ENCODE measurements around the gene CCDC188.

The CCDC188 gene

GRCh38 chr22:20135806-20136602 is 14.9 kb downstream of the CCDC188 start:
- H3K9me3 ChIP-seq (ENCODE audit: control insufficient read depth in 2 of 2, low read length in 2 of 2): no peaks in the 10 kb centered on the region
- peaks cover 12 to 19% of the 10 kb centered on the region in 2 donors for H3K4me1 ChIP-seq (ENCODE audit: control insufficient read depth in 2 of 2, insufficient read depth in 2 of 2, low read length in 2 of 2)
- H3K9ac ChIP-seq (ENCODE audit: low read depth in 1 of 2, low read length in 2 of 2): no peak overlapping the region
- no peaks in the 10 kb centered on the region for H3K27me3 ChIP-seq (ENCODE audit: control insufficient read depth in 2 of 2, insufficient read depth in 2 of 2, low read length in 2 of 2)
- no peak overlapping the region for H3K4me3 ChIP-seq (ENCODE audit: low read length in 2 of 2)
- peaks cover 0 to 7% of the 10 kb centered on the region in 2 donors for H3K36me3 ChIP-seq (ENCODE audit: control insufficient read depth in 2 of 2, insufficient read depth in 2 of 2, low read length in 2 of 2)
- no peak overlapping the region for H3K27ac ChIP-seq (ENCODE audit: low read depth in 2 of 2, low read length in 2 of 2)

DNA sequence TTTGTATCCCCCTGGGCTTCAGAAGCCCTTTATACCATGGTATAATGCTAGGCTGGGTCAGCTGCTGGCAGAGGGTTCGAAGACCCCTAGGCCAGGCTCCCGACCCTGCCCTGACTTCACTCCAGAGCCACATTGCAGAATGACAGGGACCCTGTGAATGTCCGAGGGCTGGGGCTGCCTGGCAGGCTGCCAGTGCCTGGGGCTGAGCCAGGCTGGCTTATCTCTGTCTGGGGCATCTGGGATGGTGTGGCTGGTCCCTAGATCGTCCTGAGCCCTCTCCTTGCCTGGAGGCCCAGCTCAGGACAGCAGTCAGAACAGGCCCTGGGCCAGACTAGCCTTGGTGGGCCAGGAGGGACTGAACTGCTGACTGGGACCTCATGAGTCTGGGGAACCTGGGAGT is 15.6 kb downstream of the CCDC188 start:
- Histone ChIP-seq H3K9me3 (ENCODE audit: control insufficient read depth in 2 of 2, low read length in 2 of 2) (no peaks in the 10 kb centered on the region), H3K27me3 (ENCODE audit: control insufficient read depth in 2 of 2, insufficient read depth in 2 of 2, low read length in 2 of 2) (no peaks in the 10 kb centered on the region), H3K36me3 (ENCODE audit: control insufficient read depth in 2 of 2, insufficient read depth in 2 of 2, low read length in 2 of 2) (peaks cover 0 to 7% of the 10 kb centered on the region in 2 donors), H3K9ac (ENCODE audit: low read depth in 1 of 2, low read length in 2 of 2) (no peak overlapping the region), H3K27ac (ENCODE audit: low read depth in 2 of 2, low read length in 2 of 2) (no peak overlapping the region), H3K4me3 (ENCODE audit: low read length in 2 of 2) (no peak overlapping the region), H3K4me1 (ENCODE audit: control insufficient read depth in 2 of 2, insufficient read depth in 2 of 2, low read length in 2 of 2) (peaks cover 16 to 19% of the 10 kb centered on the region in 2 donors)

DNA sequence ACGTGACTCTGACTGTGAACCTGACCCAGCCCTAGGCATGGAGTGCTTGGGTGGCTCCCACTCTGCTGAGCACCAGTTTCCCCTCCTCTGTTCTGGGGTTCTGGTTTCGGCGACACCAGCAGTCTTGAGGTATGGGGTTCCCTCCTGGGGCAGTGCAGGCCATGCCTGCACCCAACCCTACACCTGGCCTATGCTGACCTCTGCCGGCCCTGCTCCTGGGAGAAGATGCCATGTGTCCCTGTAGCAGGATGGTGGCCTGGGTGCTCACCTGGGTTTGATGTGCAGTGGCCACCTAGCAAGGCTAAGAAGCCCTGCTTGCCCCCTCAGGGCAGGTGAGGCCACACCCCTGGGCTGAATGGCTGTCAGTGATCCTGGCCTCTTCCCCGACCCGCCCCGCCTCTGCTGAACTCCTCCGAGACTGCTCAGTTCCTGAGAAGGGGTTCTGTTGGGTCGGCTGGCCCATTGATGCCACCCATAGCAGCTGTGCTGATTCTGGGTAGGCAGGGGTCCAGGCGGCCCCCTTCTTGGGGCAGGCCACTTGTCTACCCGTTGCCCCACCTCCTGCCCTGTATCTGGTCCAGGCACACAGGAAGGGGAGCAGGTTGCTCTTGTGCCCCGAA is 16.8 kb downstream of the CCDC188 start:
- no peaks in the 10 kb centered on the region for H3K27me3 ChIP-seq (ENCODE audit: control insufficient read depth in 2 of 2, insufficient read depth in 2 of 2, low read length in 2 of 2)
- no peak overlapping the region for H3K27ac ChIP-seq (ENCODE audit: low read depth in 2 of 2, low read length in 2 of 2)
- H3K36me3 ChIP-seq (ENCODE audit: control insufficient read depth in 2 of 2, insufficient read depth in 2 of 2, low read length in 2 of 2): no peaks in the 10 kb centered on the region
- no peak overlapping the region for H3K9ac ChIP-seq (ENCODE audit: low read depth in 1 of 2, low read length in 2 of 2)
- no peak overlapping the region for H3K4me3 ChIP-seq (ENCODE audit: low read length in 2 of 2)
- peaks cover 17 to 19% of the 10 kb centered on the region in 2 donors for H3K4me1 ChIP-seq (ENCODE audit: control insufficient read depth in 2 of 2, insufficient read depth in 2 of 2, low read length in 2 of 2)
- no peaks in the 10 kb centered on the region for H3K9me3 ChIP-seq (ENCODE audit: control insufficient read depth in 2 of 2, low read length in 2 of 2)

DNA sequence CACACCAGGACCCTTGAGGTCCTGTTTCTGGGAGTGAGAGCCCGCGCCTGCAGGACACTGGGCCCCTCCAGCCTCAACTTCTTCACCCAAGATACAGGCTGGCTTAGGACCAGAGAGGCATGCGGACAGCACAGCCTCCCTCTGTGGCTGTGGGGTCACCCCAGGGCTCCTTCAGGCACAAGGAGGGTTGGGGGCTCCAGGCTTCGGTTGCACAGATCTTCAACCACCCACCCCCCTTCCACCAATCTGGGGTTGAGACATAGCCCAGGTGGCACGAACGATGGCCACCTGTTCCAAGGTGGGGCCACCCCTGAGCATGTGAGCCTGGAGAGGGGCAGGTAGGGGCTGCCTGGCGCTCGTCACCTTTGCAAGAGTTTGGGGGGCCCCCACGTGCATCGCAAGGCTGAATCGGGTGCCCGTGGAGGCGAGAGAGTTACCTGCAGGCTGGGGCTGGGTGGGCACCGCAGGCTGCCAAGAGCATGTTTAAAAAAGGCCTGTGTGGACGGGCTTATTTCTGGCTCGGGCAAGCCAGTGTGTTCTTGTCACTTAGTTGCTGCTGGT is 18.1 kb downstream of the CCDC188 start:
- no peaks in the 10 kb centered on the region for H3K9me3 ChIP-seq (ENCODE audit: control insufficient read depth in 2 of 2, low read length in 2 of 2)
- peaks cover 17 to 18% of the 10 kb centered on the region in 2 donors for H3K4me1 ChIP-seq (ENCODE audit: control insufficient read depth in 2 of 2, insufficient read depth in 2 of 2, low read length in 2 of 2)
- H3K4me3 ChIP-seq (ENCODE audit: low read length in 2 of 2): peak overlapping the region; percentile 72 to 75
- no peak overlapping the region for H3K27ac ChIP-seq (ENCODE audit: low read depth in 2 of 2, low read length in 2 of 2)
- H3K9ac ChIP-seq (ENCODE audit: low read depth in 1 of 2, low read length in 2 of 2): peak overlapping the region; percentile 44 to 71
- H3K27me3 ChIP-seq (ENCODE audit: control insufficient read depth in 2 of 2, insufficient read depth in 2 of 2, low read length in 2 of 2): no peaks in the 10 kb centered on the region
- no peaks in the 10 kb centered on the region for H3K36me3 ChIP-seq (ENCODE audit: control insufficient read depth in 2 of 2, insufficient read depth in 2 of 2, low read length in 2 of 2)

DNA sequence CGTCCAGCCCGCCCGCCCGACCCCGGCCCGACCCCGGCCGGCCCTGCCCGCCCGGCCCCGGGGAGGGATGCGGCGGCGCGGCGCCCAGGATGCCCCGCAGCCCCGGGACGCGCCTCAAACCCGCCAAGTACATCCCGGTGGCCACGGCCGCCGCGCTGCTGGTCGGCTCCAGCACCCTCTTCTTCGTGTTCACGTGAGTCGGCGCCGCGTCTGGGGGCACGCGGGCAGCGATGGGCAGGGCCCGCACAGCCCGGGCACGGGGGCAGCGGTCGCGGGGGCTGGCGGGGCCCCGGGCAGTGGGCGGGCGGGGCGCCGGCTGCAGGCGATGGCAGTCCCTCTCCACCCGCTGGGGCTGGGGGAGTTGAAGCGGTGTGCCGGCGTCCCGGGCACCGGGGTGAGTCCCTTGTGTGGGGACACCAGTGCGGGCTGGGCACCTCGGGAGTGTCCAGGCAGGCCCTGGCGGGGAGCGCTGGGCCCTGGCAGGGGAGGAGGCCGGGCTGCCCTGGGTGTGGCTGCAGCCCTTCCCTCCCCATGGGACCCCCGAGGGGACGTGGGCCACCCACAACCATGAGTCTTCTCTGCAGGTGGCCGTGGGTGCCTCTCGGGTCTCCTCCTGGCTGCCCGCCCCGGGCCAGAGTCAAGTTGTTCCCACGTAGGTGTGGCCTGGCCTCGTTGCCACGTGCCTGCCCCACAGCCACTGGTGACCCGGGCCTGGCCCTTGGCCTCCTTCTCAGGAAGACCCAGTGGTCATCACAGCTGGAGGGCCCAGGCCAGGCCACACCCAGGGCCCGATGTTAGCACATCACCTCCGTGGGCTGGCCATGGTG is 18.8 kb downstream of the CCDC188 start:
- H3K9me3 ChIP-seq (ENCODE audit: control insufficient read depth in 2 of 2, low read length in 2 of 2): no peaks in the 10 kb centered on the region
- no peak overlapping the region for H3K27ac ChIP-seq (ENCODE audit: low read depth in 2 of 2, low read length in 2 of 2)
- peak overlapping the region; percentile 72 to 75 for H3K4me3 ChIP-seq (ENCODE audit: low read length in 2 of 2)
- peaks cover 15% of the 10 kb centered on the region in 2 donors for H3K4me1 ChIP-seq (ENCODE audit: control insufficient read depth in 2 of 2, insufficient read depth in 2 of 2, low read length in 2 of 2)
- no peaks in the 10 kb centered on the region for H3K27me3 ChIP-seq (ENCODE audit: control insufficient read depth in 2 of 2, insufficient read depth in 2 of 2, low read length in 2 of 2)
- H3K9ac ChIP-seq (ENCODE audit: low read depth in 1 of 2, low read length in 2 of 2): peak overlapping the region; percentile 44 to 71
- H3K36me3 ChIP-seq (ENCODE audit: control insufficient read depth in 2 of 2, insufficient read depth in 2 of 2, low read length in 2 of 2): peaks cover 3% of the 10 kb centered on the region in 2 donors

DNA sequence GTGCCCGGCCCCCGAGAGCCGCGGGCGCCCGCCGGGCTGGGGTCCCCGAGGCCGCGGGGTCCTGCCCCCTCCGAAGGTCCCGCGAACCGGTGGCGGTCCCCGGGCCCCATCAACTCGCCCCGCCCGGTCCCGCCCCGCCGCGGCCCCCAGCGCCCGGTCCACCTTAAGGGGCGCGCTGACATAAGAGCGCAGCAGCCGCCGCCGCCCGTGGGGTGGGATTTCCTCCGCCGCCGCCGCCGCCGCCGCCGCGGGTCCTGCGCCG is 19.3 kb downstream of the CCDC188 start, which contains the start of gene ZDHHC8:
Gene ZDHHC8 (plus strand): TSS at position 208 of the 262 bp plus-strand sequence. CDS start 144 bp downstream, outside the sequence.
- Histone ChIP-seq H3K27me3 (ENCODE audit: control insufficient read depth in 2 of 2, insufficient read depth in 2 of 2, low read length in 2 of 2) (no peaks in the 10 kb centered on the region), H3K27ac (ENCODE audit: low read depth in 2 of 2, low read length in 2 of 2) (peak within 1 kb of the TSS; percentile 76 to 83), H3K9ac (ENCODE audit: low read depth in 1 of 2, low read length in 2 of 2) (peak within 1 kb of the TSS; percentile 72 to 85), H3K9me3 (ENCODE audit: control insufficient read depth in 2 of 2, low read length in 2 of 2) (no peaks in the 10 kb centered on the region), H3K36me3 (ENCODE audit: control insufficient read depth in 2 of 2, insufficient read depth in 2 of 2, low read length in 2 of 2) (peaks cover 4 to 7% of the 10 kb centered on the region in 2 donors), H3K4me1 (ENCODE audit: control insufficient read depth in 2 of 2, insufficient read depth in 2 of 2, low read length in 2 of 2) (peaks cover 15% of the 10 kb centered on the region in 2 donors), H3K4me3 (ENCODE audit: low read length in 2 of 2) (peak within 1 kb of the TSS; percentile 75 to 79)

GRCh38 chr22:20130731-20131596 is 19.9 kb downstream of the CCDC188 start:
- H3K36me3 ChIP-seq (ENCODE audit: control insufficient read depth in 2 of 2, insufficient read depth in 2 of 2, low read length in 2 of 2): peaks cover 9 to 11% of the 10 kb centered on the region in 2 donors
- peak overlapping the region; percentile 76 to 83 for H3K27ac ChIP-seq (ENCODE audit: low read depth in 2 of 2, low read length in 2 of 2)
- H3K9ac ChIP-seq (ENCODE audit: low read depth in 1 of 2, low read length in 2 of 2): peak overlapping the region; percentile 72 to 85
- H3K9me3 ChIP-seq (ENCODE audit: control insufficient read depth in 2 of 2, low read length in 2 of 2): no peaks in the 10 kb centered on the region
- no peaks in the 10 kb centered on the region for H3K27me3 ChIP-seq (ENCODE audit: control insufficient read depth in 2 of 2, insufficient read depth in 2 of 2, low read length in 2 of 2)
- peak overlapping the region; percentile 63 to 79 for H3K4me3 ChIP-seq (ENCODE audit: low read length in 2 of 2)
- peaks cover 9 to 15% of the 10 kb centered on the region in 2 donors for H3K4me1 ChIP-seq (ENCODE audit: control insufficient read depth in 2 of 2, insufficient read depth in 2 of 2, low read length in 2 of 2)

- H3K27ac ChIP-seq (ENCODE audit: low read depth in 2 of 2, low read length in 2 of 2): no peak overlapping the region
- H3K27me3 ChIP-seq (ENCODE audit: control insufficient read depth in 2 of 2, insufficient read depth in 2 of 2, low read length in 2 of 2): no peaks in the 10 kb centered on the region
- peaks cover 16 to 17% of the 10 kb centered on the region in 2 donors for H3K36me3 ChIP-seq (ENCODE audit: control insufficient read depth in 2 of 2, insufficient read depth in 2 of 2, low read length in 2 of 2)
- H3K4me3 ChIP-seq (ENCODE audit: low read length in 2 of 2): no peak overlapping the region
- no peak overlapping the region for H3K9ac ChIP-seq (ENCODE audit: low read depth in 1 of 2, low read length in 2 of 2)
- H3K4me1 ChIP-seq (ENCODE audit: control insufficient read depth in 2 of 2, insufficient read depth in 2 of 2, low read length in 2 of 2): peaks cover 9 to 15% of the 10 kb centered on the region in 2 donors
- H3K9me3 ChIP-seq (ENCODE audit: control insufficient read depth in 2 of 2, low read length in 2 of 2): no peaks in the 10 kb centered on the region
Observed at GRCh38 chr22:20130319-20130718, 20.5 kb downstream of the CCDC188 start.

DNA sequence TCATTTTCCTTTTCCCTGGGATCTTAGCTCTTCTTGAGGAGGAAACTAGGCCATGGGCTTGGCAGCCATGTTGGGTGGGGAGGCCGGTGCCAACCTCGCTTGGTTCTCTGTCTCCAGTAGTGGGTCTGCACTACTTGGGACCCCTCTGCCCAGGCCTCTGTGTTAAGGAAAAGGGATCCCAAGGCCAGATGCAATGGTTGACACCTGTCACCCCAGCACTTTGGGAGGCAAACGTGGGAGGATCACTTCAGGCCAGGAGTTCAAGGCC is 21.2 kb downstream of the CCDC188 start:
- peaks cover 17 to 18% of the 10 kb centered on the region in 2 donors for H3K36me3 ChIP-seq (ENCODE audit: control insufficient read depth in 2 of 2, insufficient read depth in 2 of 2, low read length in 2 of 2)
- H3K4me3 ChIP-seq (ENCODE audit: low read length in 2 of 2): no peak overlapping the region
- H3K27me3 ChIP-seq (ENCODE audit: control insufficient read depth in 2 of 2, insufficient read depth in 2 of 2, low read length in 2 of 2): no peaks in the 10 kb centered on the region
- no peak overlapping the region for H3K27ac ChIP-seq (ENCODE audit: low read depth in 2 of 2, low read length in 2 of 2)
- no peaks in the 10 kb centered on the region for H3K9me3 ChIP-seq (ENCODE audit: control insufficient read depth in 2 of 2, low read length in 2 of 2)
- H3K4me1 ChIP-seq (ENCODE audit: control insufficient read depth in 2 of 2, insufficient read depth in 2 of 2, low read length in 2 of 2): peaks cover 9 to 15% of the 10 kb centered on the region in 2 donors
- no peak overlapping the region for H3K9ac ChIP-seq (ENCODE audit: low read depth in 1 of 2, low read length in 2 of 2)

All from mucosa of rectum (tissue), 2 donors.